Measurements from ENCODE around the gene CIB4.

CIB4 gene

GRCh38 chr2:26619521-26619951 is 21.6 kb downstream of the CIB4 start:
- DNase-seq, result no peak

GRCh38 chr2:26619096-26619495 is 22.1 kb downstream of the CIB4 start:
- no peak for DNase-seq

- no peak for DNase-seq
These were observed 22.6 kb downstream of the CIB4 start for GRCh38 chr2:26618611-26619010.

- DNase-seq, result no peak
These were observed 23.5 kb downstream of the CIB4 start for GRCh38 chr2:26617588-26618083.

GRCh38 chr2:26616706-26617587 is 24.2 kb downstream of the CIB4 start:
- DNase-seq, result no peak

GRCh38 chr2:26615860-26616705 is 25.1 kb downstream of the CIB4 start:
- no peak for DNase-seq

- DNase-seq, result no peak
These were observed 25.8 kb downstream of the CIB4 start for GRCh38 chr2:26615336-26615859.

GRCh38 chr2:26614216-26615138 is 26.7 kb downstream of the CIB4 start:
- no peak for DNase-seq

- DNase-seq, result no peak
These were observed 27.6 kb downstream of the CIB4 start for GRCh38 chr2:26613241-26614215.

GRCh38 chr2:26612522-26613240 is 28.5 kb downstream of the CIB4 start:
- no peak for DNase-seq

GRCh38 chr2:26612034-26612433 is 29.1 kb downstream of the CIB4 start:
- DNase-seq, result no peak

GRCh38 chr2:26610504-26611335 is 30.4 kb downstream of the CIB4 start:
- no peak for DNase-seq

- no peak for DNase-seq
These were observed 31.3 kb downstream of the CIB4 start for GRCh38 chr2:26609839-26610277.

GRCh38 chr2:26609205-26609631 is 31.9 kb downstream of the CIB4 start:
- DNase-seq, result no peak

GRCh38 chr2:26608557-26608956 is 32.6 kb downstream of the CIB4 start:
- DNase-seq, result no peak

GRCh38 chr2:26607698-26608097 is 33.5 kb downstream of the CIB4 start:
- DNase-seq, result no peak

- DNase-seq, result no peak
These were observed 34.3 kb downstream of the CIB4 start for GRCh38 chr2:26606847-26607190.

- DNase-seq, result no peak
These were observed 34.9 kb downstream of the CIB4 start for GRCh38 chr2:26605999-26606846.

Measured in SW 1271 (cell line).